K562 (cell line): ENCODE results near the gene DSTYK. TPM values are rescaled to one million over a fixed set of nuclear protein-coding genes. Genes with fewer than 3 reads are reported as not detected.

Source experiments
- ATAC-seq: fragments of 200-7000 bp; cut with Tn5 transposase; 3 replicates; pipeline ENCODE4 v1.9.1; 2020; ENCODE audit warnings: moderate library complexity
- BruUV-seq: library from RNA; stranded (reverse); fragments of 400-500 nt; replicated peaks from 2 replicates; lab custom pipeline; 2021; lab: Mats Ljungman, UMichigan
- CTCF ChIA-PET: fragments of 300-600 bp; formaldehyde crosslinking; extraction: SDS; loops from one replicate; lab custom pipeline; 2021; ENCODE audit warnings: low intra/inter-chr PET ratio; lab: Yijun Ruan, JAX
- POLR2A ChIA-PET: fragments of 300-600, 350-650 bp; sonication (Branson Sonifier 250); formaldehyde crosslinking; extraction: SDS; loops from one replicate; lab custom pipeline; 2021; ENCODE audit warnings: antibody characterized with exemption, inconsistent platforms; lab: Yijun Ruan, JAX
- DNase-seq, 4 experiments: peaks; one replicate each; pipeline versions ENCODE4 v3.0.0 to v3.0.0-alpha.2; 2011 to 2018; ENCODE audit warnings: low spot score in 3 of 4, mixed read lengths in 3 of 4; ENCODE audit errors: extremely low read depth in 1 of 4
- FAIRE-seq: peaks from 2 replicates; lab custom pipeline; 2011; peaks lifted over from hg19 to GRCh38; lab: Jason Lieb, UNC
- H2AFZ ChIP-seq: 2 replicates; pipeline ENCODE4 v1.6.0; 2011; ENCODE audit warnings: low read depth, low read length, control low read depth, inconsistent platforms
- H3K27ac ChIP-seq: fragments of 200-600 bp; 3 replicates; pipeline ENCODE4 v1.8.0; 2011; ENCODE audit warnings: low read depth, mild to moderate bottlenecking, control low read depth, inconsistent platforms, low read length, moderate library complexity, mixed read lengths; ENCODE audit errors: extremely low read depth
- H3K27me3 ChIP-seq, 2 experiments: fragments of 300-600 bp in 1 of 2; 2 replicates in 1 of 2; 3 replicates in 1 of 2; pipeline versions ENCODE4 v1.6.0 to v1.8.0; 2011; ENCODE audit warnings: inconsistent platforms in 2 of 2, low read length in 2 of 2, mild to moderate bottlenecking in 1 of 2, mixed read lengths in 1 of 2, moderate library complexity in 1 of 2; ENCODE audit not compliant: control insufficient read depth in 2 of 2, insufficient read depth in 2 of 2
- H3K36me3 ChIP-seq: fragments of 300-600 bp; 3 replicates; pipeline ENCODE4 v1.8.0; 2011; ENCODE audit warnings: mild to moderate bottlenecking, low read length, inconsistent platforms; ENCODE audit not compliant: control insufficient read depth, insufficient read depth
- H3K4me1 ChIP-seq, 2 experiments: fragments of 200-600 bp in 1 of 2; replicated peaks in 1 of 2; 2 replicates in 1 of 2; 3 replicates in 1 of 2; pipeline versions ENCODE4 v1.5.1 to v1.8.0; 2011; ENCODE audit warnings: inconsistent platforms in 2 of 2, low read length in 2 of 2, mild to moderate bottlenecking in 1 of 2, mixed read lengths in 1 of 2, moderate library complexity in 1 of 2; ENCODE audit not compliant: control insufficient read depth in 2 of 2, insufficient read depth in 2 of 2
- H3K4me2 ChIP-seq: 2 replicates; pipeline ENCODE4 v1.6.1; 2011; ENCODE audit warnings: low read length, control low read depth, inconsistent platforms, mixed read lengths; ENCODE audit not compliant: insufficient read depth
- H3K4me3 ChIP-seq: fragments of 200-600 bp; sonication (generic), shearing (Covaris generic); 2 replicates; pipeline ENCODE4 v1.5.1; 2016; ENCODE audit warnings: control low read depth, inconsistent platforms
- H3K79me2 ChIP-seq: fragments of 200-600 bp; 3 replicates; pipeline ENCODE4 v1.8.0; 2011; ENCODE audit warnings: low read length, inconsistent platforms; ENCODE audit not compliant: control insufficient read depth, insufficient read depth
- H3K9ac ChIP-seq, 2 experiments: 2 replicates each; pipeline versions ENCODE4 v1.6.0 to v1.6.1; 2011; ENCODE audit warnings: low read depth in 2 of 2, low read length in 2 of 2, control low read depth in 1 of 2, inconsistent platforms in 1 of 2, mild to moderate bottlenecking in 1 of 2, mixed read lengths in 1 of 2; ENCODE audit not compliant: insufficient read depth in 1 of 2
- H3K9me1 ChIP-seq: one replicate; pipeline ENCODE4 v1.6.0; 2011; ENCODE audit warnings: inconsistent platforms, mild to moderate bottlenecking, low read length, moderate library complexity; ENCODE audit not compliant: control insufficient read depth, insufficient read depth
- H3K9me3 ChIP-seq: replicated peaks from 2 replicates; pipeline ENCODE4 v1.5.1; 2011; ENCODE audit warnings: low read depth, low read length, inconsistent platforms; ENCODE audit not compliant: control insufficient read depth, insufficient read depth
- H4K20me1 ChIP-seq: replicated peaks from 2 replicates; pipeline ENCODE4 v1.6.1; 2011; ENCODE audit warnings: low read length, inconsistent platforms, mixed read lengths; ENCODE audit not compliant: control insufficient read depth, insufficient read depth
- CHAMP1 ChIP-seq: fragments of 450-650 bp; IDR thresholded peaks from 2 replicates; pipeline ENCODE4 v1.6.1; 2016; ENCODE audit warnings: mild to moderate bottlenecking
- CREB5 ChIP-seq: fragments of 250-450 bp; sonication (Bioruptor Pico); IDR thresholded peaks from 2 replicates; pipeline ENCODE4 v1.5.0; 2020; ENCODE audit warnings: mild to moderate bottlenecking
- L3MBTL2 ChIP-seq: fragments of 450-650 bp; IDR thresholded peaks from 2 replicates; pipeline ENCODE4 v1.6.1; 2016; ENCODE audit warnings: mild to moderate bottlenecking, moderate library complexity
- MYC ChIP-seq, 2 experiments: fragments of 250-450 bp in 1 of 2; sonication (Bioruptor Pico) in 1 of 2; IDR thresholded peaks; 2 replicates each; pipeline versions ENCODE4 v1.5.1 to v1.6.1; 2012 to 2021; ENCODE audit warnings: low read depth in 2 of 2, borderline replicate concordance in 1 of 2, improper control_type of control experiment in 1 of 2, low read length in 1 of 2, mild to moderate bottlenecking in 1 of 2, moderate library complexity in 1 of 2
- POU5F1 ChIP-seq: fragments of 150-350 bp; IDR thresholded peaks from 2 replicates; pipeline ENCODE4 v1.6.1; 2014; ENCODE audit warnings: borderline replicate concordance, low read length, low read depth, mild to moderate bottlenecking; ENCODE audit not compliant: partially characterized antibody
- SMAD4 ChIP-seq: fragments of 250-450 bp; sonication (Bioruptor Pico); conservative IDR thresholded peaks from 2 replicates; pipeline ENCODE4 v1.8.0; 2021; ENCODE audit warnings: inconsistent platforms, mild to moderate bottlenecking, moderate library complexity
- SMARCA4 ChIP-seq: fragments of 450-650 bp; IDR thresholded peaks from 2 replicates; pipeline ENCODE4 v1.6.1; 2016
- TAF9B ChIP-seq: fragments of 450-650 bp; IDR thresholded peaks from 2 replicates; pipeline ENCODE4 v1.6.1; 2018; ENCODE audit warnings: mild to moderate bottlenecking; ENCODE audit not compliant: partially characterized antibody
- TFAP4 ChIP-seq: sonication (generic); formaldehyde crosslinking; IDR thresholded peaks from 2 replicates; pipeline ENCODE4 v1.8.0; 2022; ENCODE audit warnings: missing genetic modification reagents, mild to moderate bottlenecking, moderate library complexity, borderline replicate concordance
- ZNF551 ChIP-seq: fragments of 250-450 bp; sonication (Bioruptor Pico); IDR thresholded peaks from 2 replicates; pipeline ENCODE4 v1.5.0; 2021; ENCODE audit warnings: mild to moderate bottlenecking, moderate library complexity
- WGBS: fragments of 100-300 bp; shearing (Covaris generic); methylation state at CpG from one replicate; pipeline ENCODE4 v1.1.6; 2016; ENCODE audit warnings: low coverage, mixed read lengths; ENCODE audit not compliant: insufficient coverage; ENCODE audit errors: missing lambda C conversion rate; 5-methylcytosine and 5-hydroxymethylcytosine counted together
- in situ Hi-C: fragments of 300-500 bp; cut with MboI; formaldehyde crosslinking; loops from 4 replicates; pipeline ENCODE4 v1.15.0; 2018; ENCODE audit warnings: inconsistent platforms, mixed read lengths
- intact Hi-C: fragments of 100-400 bp; cut with micrococcal nuclease; formaldehyde crosslinking; loops from 2 replicates; pipeline ENCODE4 v1.14.2; 2022
- polyA plus RNA-seq, 8 experiments: library from polyadenylated mRNA; depleted of rRNA in 4 of 8; stranded (reverse) in 5 of 8; unstranded in 3 of 8; fragments of >200 nt; fragmentation: Nextera tagmentation in 2 of 8; fragmentation: Illumina TruSeq in 1 of 8; extraction: Ambion mirVana in 2 of 8; extraction: Trizol in 1 of 8; gene quantifications; 2 replicates each; pipeline versions ENCODE4 v1.2.1 to v1.2.3, GENCODE V29; 2011 to 2014; ENCODE audit warnings: inconsistent platforms in 1 of 8, missing spikeins in 1 of 8
- total RNA-seq, 7 experiments: library from RNA; depleted of rRNA in 6 of 7; stranded (reverse); fragments of >200 nt in 6 of 7; fragmentation: Illumina TruSeq in 2 of 7; extraction: Trizol in 2 of 7; gene quantifications; 2 replicates each; pipeline versions ENCODE4 v1.2.1 to v1.2.3, GENCODE V29; 2011 to 2021; ENCODE audit warnings: low replicate concordance in 1 of 7
- TF ChIP-seq, protein P1 (sequence below): sonication (generic); formaldehyde crosslinking; IDR thresholded peaks from 2 replicates; pipeline ENCODE4 v1.8.0; 2022; ENCODE audit warnings: mild to moderate bottlenecking, missing genetic modification reagents
- TF ChIP-seq, protein P2 (sequence below): fragments of 450-650 bp; conservative IDR thresholded peaks from 2 replicates; pipeline ENCODE4 v1.6.1; 2016; ENCODE audit warnings: missing genetic modification characterization, low read depth, mild to moderate bottlenecking, control low read depth, missing compliant biosample characterization

Gene DSTYK
- total and polyA plus RNA-seq, 9 of the 15 experiments (the other 6 are each of a cell fraction or from before 2014, with no cell fraction given) = 4.2 to 7.1 (median 6.2) TPM

- no peaks in the 10 kb centered on the region; the same call in 1 of the 2 replicates for H4K20me1 ChIP-seq
- FAIRE-seq (peak; percentile 64), DNase-seq (peak in 2 of 4 experiments; percentile 60 to 74), ATAC-seq (peak; percentile 35)
- H3K4me2 ChIP-seq = peak overlapping the region; percentile 34; the same call in 1 of the 2 replicates
- H3K36me3 ChIP-seq = no peaks in the 10 kb centered on the region
- peaks cover 27 to 29% of the 10 kb centered on the region in 2 experiments for H3K4me1 ChIP-seq
- no peak overlapping the region for H3K4me3 ChIP-seq
- H3K9me3 ChIP-seq = no peaks in the 10 kb centered on the region
- H3K9me1 ChIP-seq = no peaks in the 10 kb centered on the region
- intact Hi-C loops = loop anchor here (1.0 to 2.0 kb wide), 3 partner anchors 26 to 108 kb away; no protein-coding TSS in a partner anchor
- ChIA-PET CTCF (interaction anchor here (1.4 to 1.9 kb wide), 2 partner anchors 26 to 96 kb away, joined by 4 to 16 read pairs; no protein-coding TSS in a partner anchor), POLR2A (interaction anchor here (0.6 to 3.0 kb wide), 9 partner anchors 8 to 349 kb away, joined by 3 to 19 read pairs (median 3); no protein-coding TSS in a partner anchor)
- no TSS peak for BruUV-seq
- H3K79me2 ChIP-seq = no peaks in the 10 kb centered on the region
- peak overlapping the region; percentile 49 for H2AFZ ChIP-seq
- no peak overlapping the region for H3K27ac ChIP-seq
- 11% methylated on average over 10 of the region's 10 CpGs for WGBS
- peaks cover 3 to 13% of the 10 kb centered on the region in 2 experiments; a peak in 3 of 5 replicates for H3K27me3 ChIP-seq
- in situ Hi-C loops = no loop called here
- H3K9ac ChIP-seq = no peak overlapping the region; a peak in 1 of 4 replicates
- TF ChIP-seq SMARCA4 = peak; percentile 50; the same call in 1 of the 2 replicates
- TF ChIP-seq TAF9B = no peak
- TF ChIP-seq, protein P1, sequence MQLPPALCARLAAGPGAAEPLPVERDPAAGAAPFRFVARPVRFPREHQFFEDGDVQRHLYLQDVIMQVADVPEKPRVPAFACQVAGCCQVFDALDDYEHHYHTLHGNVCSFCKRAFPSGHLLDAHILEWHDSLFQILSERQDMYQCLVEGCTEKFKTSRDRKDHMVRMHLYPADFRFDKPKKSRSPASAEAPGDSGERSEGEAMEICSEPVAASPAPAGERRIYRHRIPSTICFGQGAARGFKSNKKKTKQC = 0 out of 2 replicates have a peak, but pooled peaks have one; percentile 34
- TF ChIP-seq POU5F1 = no peak
- TF ChIP-seq CHAMP1 = no peak
- peak; percentile 51 for TF ChIP-seq L3MBTL2
- TF ChIP-seq, protein P2, sequence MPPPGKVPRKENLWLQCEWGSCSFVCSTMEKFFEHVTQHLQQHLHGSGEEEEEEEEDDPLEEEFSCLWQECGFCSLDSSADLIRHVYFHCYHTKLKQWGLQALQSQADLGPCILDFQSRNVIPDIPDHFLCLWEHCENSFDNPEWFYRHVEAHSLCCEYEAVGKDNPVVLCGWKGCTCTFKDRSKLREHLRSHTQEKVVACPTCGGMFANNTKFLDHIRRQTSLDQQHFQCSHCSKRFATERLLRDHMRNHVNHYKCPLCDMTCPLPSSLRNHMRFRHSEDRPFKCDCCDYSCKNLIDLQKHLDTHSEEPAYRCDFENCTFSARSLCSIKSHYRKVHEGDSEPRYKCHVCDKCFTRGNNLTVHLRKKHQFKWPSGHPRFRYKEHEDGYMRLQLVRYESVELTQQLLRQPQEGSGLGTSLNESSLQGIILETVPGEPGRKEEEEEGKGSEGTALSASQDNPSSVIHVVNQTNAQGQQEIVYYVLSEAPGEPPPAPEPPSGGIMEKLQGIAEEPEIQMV = no peak
- TF ChIP-seq TFAP4 = 0 out of 2 replicates have a peak, but pooled peaks have one; percentile 3
- TF ChIP-seq ZNF551 (CRISPR knock-in tag) = no peak
- TF ChIP-seq MYC (IDR thresholded peaks at IDR 0.05; ENCODE audit: low read depth, low read length) = peak; percentile 69
- TF ChIP-seq MYC (CRISPR knock-in tag; IDR thresholded peaks at IDR 0.05; ENCODE audit: borderline replicate concordance, low read depth) = no peak
- no peak for TF ChIP-seq CREB5 (CRISPR knock-in tag)
- 0 out of 2 replicates have a peak, but pooled peaks have one; percentile 47 for TF ChIP-seq SMAD4 (CRISPR knock-in tag)
Measured at GRCh38 chr1:205229916-205230700, 18.6 kb upstream of the DSTYK start.
